Activated T-cell treated with anti-CD3 and anti-CD28 coated beads, Interleukin-2, amount 50 U/mL, for 72 hours (primary cell): ENCODE measurements around the gene ATG13. TPM values are rescaled to one million over a fixed set of nuclear protein-coding genes. Genes with fewer than 3 reads are reported as not detected.

Experiments
- ATAC-seq, 2 donors: fragments of 150-1000 bp; cut with Tn5 transposase; replicated peaks in 1 of 2; 2 replicates each; pipeline ENCODE4 v1.10.0; 2021; ENCODE audit warnings: moderate library complexity in 2 of 2, mild to moderate bottlenecking in 1 of 2
- DNase-seq, 2 donors: peaks; one replicate each; pipeline ENCODE4 v3.0.0; 2021 to 2022; ENCODE audit warnings: mixed read lengths in 1 of 2
- H3K27ac Mint-ChIP-seq: one replicate; pipeline ENCODE4 v1.8.0; 2022; ENCODE audit warnings: mild to moderate bottlenecking, moderate library complexity, mixed read lengths
- H3K27me3 Mint-ChIP-seq: one replicate; pipeline ENCODE4 v1.8.0; 2022; ENCODE audit warnings: low read depth, mixed read lengths
- H3K36me3 Mint-ChIP-seq, 2 donors: one replicate each; pipeline ENCODE4 v1.8.0; 2022; ENCODE audit warnings: mixed read lengths in 2 of 2, mild to moderate bottlenecking in 1 of 2; ENCODE audit not compliant: insufficient read depth in 2 of 2
- H3K4me1 Mint-ChIP-seq: one replicate; pipeline ENCODE4 v1.8.0; 2022; ENCODE audit warnings: low read depth, mixed read lengths
- H3K4me3 Mint-ChIP-seq, 2 donors: one replicate each; pipeline ENCODE4 v1.8.0; 2022; ENCODE audit warnings: mild to moderate bottlenecking in 2 of 2, mixed read lengths in 2 of 2, moderate library complexity in 2 of 2
- H3K9me3 Mint-ChIP-seq, 2 donors: one replicate each; pipeline ENCODE4 v1.8.0; 2022; ENCODE audit warnings: mixed read lengths in 2 of 2
- total RNA-seq, 2 donors: library from RNA; stranded (reverse); gene quantifications; one replicate each; pipeline ENCODE4 v1.2.3, GENCODE V29; 2022

Gene ATG13
- total RNA-seq, 2 donors from 2014 or later, result 75.6 to 77.7 TPM

- ATAC-seq (no peak), DNase-seq (no peak)
- Mint-ChIP-seq H3K27ac (peak overlapping the region; percentile 31), H3K4me3 (no peak overlapping the region), H3K27me3 (no peaks in the 10 kb centered on the region), H3K9me3 (no peaks in the 10 kb centered on the region), H3K4me1 (no peaks in the 10 kb centered on the region), H3K36me3 (peaks cover 2 to 3% of the 10 kb centered on the region in 2 donors)
Measured at GRCh38 chr11:46686886-46687795, 69.8 kb downstream of the ATG13 start.

GRCh38 chr11:46690702-46691101, 73.3 kb downstream of the ATG13 start:
- DNase-seq (no peak), ATAC-seq (no peak)
- peaks cover 2 to 5% of the 10 kb centered on the region in 2 donors for H3K36me3 Mint-ChIP-seq
- no peaks in the 10 kb centered on the region for H3K4me1 Mint-ChIP-seq
- peak overlapping the region; percentile 5 for H3K27ac Mint-ChIP-seq
- H3K27me3 Mint-ChIP-seq, result no peaks in the 10 kb centered on the region
- H3K9me3 Mint-ChIP-seq, result no peaks in the 10 kb centered on the region
- no peak overlapping the region for H3K4me3 Mint-ChIP-seq

GRCh38 chr11:46692450-46692849, 75.1 kb downstream of the ATG13 start:
- ATAC-seq (no peak), DNase-seq (no peak)
- H3K36me3 Mint-ChIP-seq, result peaks cover 0 to 2% of the 10 kb centered on the region in 2 donors
- H3K27ac Mint-ChIP-seq, result no peak overlapping the region
- H3K27me3 Mint-ChIP-seq, result no peaks in the 10 kb centered on the region
- no peak overlapping the region for H3K4me3 Mint-ChIP-seq
- no peaks in the 10 kb centered on the region for H3K9me3 Mint-ChIP-seq
- H3K4me1 Mint-ChIP-seq, result peaks cover 2% of the 10 kb centered on the region

- no peak overlapping the region for H3K4me3 Mint-ChIP-seq
Measured at GRCh38 chr11:46693597-46694012, 76.3 kb downstream of the ATG13 start.

GRCh38 chr11:46694072-46694471, 76.7 kb downstream of the ATG13 start:
- DNase-seq (no peak), ATAC-seq (no peak)
- Mint-ChIP-seq H3K27me3 (no peaks in the 10 kb centered on the region), H3K4me1 (peaks cover 18% of the 10 kb centered on the region), H3K9me3 (no peaks in the 10 kb centered on the region), H3K4me3 (no peak overlapping the region), H3K36me3 (peaks cover 0 to 2% of the 10 kb centered on the region in 2 donors), H3K27ac (no peak overlapping the region)

More at GRCh38 chr11:46693597-46694012, 76.3 kb downstream of the ATG13 start:
- H3K9me3 Mint-ChIP-seq, result no peaks in the 10 kb centered on the region
- peaks cover 13% of the 10 kb centered on the region for H3K4me1 Mint-ChIP-seq
- no peaks in the 10 kb centered on the region for H3K27me3 Mint-ChIP-seq
- ATAC-seq, result no peak
- no peak for DNase-seq
- no peak overlapping the region for H3K27ac Mint-ChIP-seq
- peaks cover 0 to 2% of the 10 kb centered on the region in 2 donors for H3K36me3 Mint-ChIP-seq

- H3K36me3 Mint-ChIP-seq, result peaks cover 0 to 2% of the 10 kb centered on the region in 2 donors
- no peak for ATAC-seq
- H3K4me3 Mint-ChIP-seq, result no peak overlapping the region
- peaks cover 22% of the 10 kb centered on the region for H3K4me1 Mint-ChIP-seq
- H3K27ac Mint-ChIP-seq, result no peak overlapping the region
- DNase-seq, result no peak
- no peaks in the 10 kb centered on the region for H3K9me3 Mint-ChIP-seq
- H3K27me3 Mint-ChIP-seq, result no peaks in the 10 kb centered on the region
Measured at GRCh38 chr11:46694607-46695006, 77.3 kb downstream of the ATG13 start.

- no peaks in the 10 kb centered on the region for H3K9me3 Mint-ChIP-seq
- no peaks in the 10 kb centered on the region for H3K27me3 Mint-ChIP-seq
- no peak overlapping the region for H3K4me3 Mint-ChIP-seq
- peaks cover 0 to 2% of the 10 kb centered on the region in 2 donors for H3K36me3 Mint-ChIP-seq
- peaks cover 22% of the 10 kb centered on the region for H3K4me1 Mint-ChIP-seq
- DNase-seq (no peak), ATAC-seq (no peak)
- no peak overlapping the region for H3K27ac Mint-ChIP-seq
Measured at GRCh38 chr11:46695345-46696211, 78.2 kb downstream of the ATG13 start.

GRCh38 chr11:46696212-46696558, 78.8 kb downstream of the ATG13 start:
- Mint-ChIP-seq H3K27ac (no peak overlapping the region), H3K36me3 (peaks cover 0 to 2% of the 10 kb centered on the region in 2 donors), H3K4me1 (peaks cover 22% of the 10 kb centered on the region), H3K9me3 (no peaks in the 10 kb centered on the region), H3K27me3 (no peaks in the 10 kb centered on the region), H3K4me3 (no peak overlapping the region)
- no peak for ATAC-seq
- no peak for DNase-seq

GRCh38 chr11:46697303-46697702, 80.0 kb downstream of the ATG13 start:
- Mint-ChIP-seq H3K4me1 (peaks cover 33% of the 10 kb centered on the region), H3K4me3 (no peak overlapping the region), H3K36me3 (peaks cover 0 to 4% of the 10 kb centered on the region in 2 donors), H3K27ac (peak overlapping the region; percentile 59), H3K27me3 (no peaks in the 10 kb centered on the region), H3K9me3 (no peaks in the 10 kb centered on the region)
- DNase-seq (no peak), ATAC-seq (no peak)

- Mint-ChIP-seq H3K4me3 (no peak overlapping the region), H3K4me1 (peaks cover 37% of the 10 kb centered on the region), H3K9me3 (no peaks in the 10 kb centered on the region), H3K27me3 (no peaks in the 10 kb centered on the region), H3K27ac (peak overlapping the region; percentile 59), H3K36me3 (peaks cover 2 to 4% of the 10 kb centered on the region in 2 donors)
- ATAC-seq, result no peak
- no peak for DNase-seq
Measured at GRCh38 chr11:46697723-46698122, 80.4 kb downstream of the ATG13 start.

GRCh38 chr11:46698597-46698996, 81.2 kb downstream of the ATG13 start:
- H3K36me3 Mint-ChIP-seq, result peaks cover 5 to 10% of the 10 kb centered on the region in 2 donors
- no peaks in the 10 kb centered on the region for H3K27me3 Mint-ChIP-seq
- ATAC-seq, result no peak
- peaks cover 39% of the 10 kb centered on the region for H3K4me1 Mint-ChIP-seq
- H3K9me3 Mint-ChIP-seq, result no peaks in the 10 kb centered on the region
- DNase-seq, result no peak
- peak overlapping the region; percentile 96 to 99 for H3K4me3 Mint-ChIP-seq
- H3K27ac Mint-ChIP-seq, result no peak overlapping the region

GRCh38 chr11:46700241-46701077, 83.1 kb downstream of the ATG13 start, which contains the start of the genes ARHGAP1 and ZNF408:
Gene ARHGAP1 (minus strand): TSS chr11:46700619. CDS start chr11:46696107, 4,512 bp downstream.
Gene ZNF408 (plus strand): TSS chr11:46701031. CDS start chr11:46701048, 17 bp downstream.
- Mint-ChIP-seq H3K27me3 (no peaks in the 10 kb centered on the region), H3K4me1 (peaks cover 39% of the 10 kb centered on the region), H3K9me3 (no peaks in the 10 kb centered on the region), H3K36me3 (peaks cover 5 to 8% of the 10 kb centered on the region in 2 donors), H3K4me3 (peak within 1 kb of the TSS; percentile 96 to 99), H3K27ac (peak within 1 kb of the TSS; percentile 94)
- ATAC-seq, result peak; percentile 93 to 94
- peak; percentile 99 to 100 for DNase-seq
